Measurements from ENCODE around the gene B4GALNT3.

The B4GALNT3 gene

DNA sequence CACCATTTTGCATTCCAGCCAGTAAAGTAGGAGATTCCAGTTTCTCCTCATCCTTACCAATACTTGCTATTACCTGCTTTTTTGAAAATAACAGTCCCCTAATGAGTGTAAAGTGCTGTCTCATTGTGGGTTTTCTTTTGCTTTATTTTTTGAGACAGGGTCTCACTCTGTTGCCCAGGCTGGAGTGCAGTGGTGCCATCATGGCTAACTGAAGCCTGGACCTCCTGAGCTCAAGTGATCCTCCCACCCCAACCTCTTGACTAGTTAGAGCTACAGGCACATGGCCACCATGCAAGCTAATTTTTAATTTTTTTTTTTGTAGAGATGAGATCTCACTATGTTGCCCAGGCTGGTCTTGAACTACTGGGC lies 142.9 kb downstream of the B4GALNT3 start:
- DNase-seq = no peak

GRCh38 chr12:604956-605355 lies 145.2 kb downstream of the B4GALNT3 start:
- DNase-seq = no peak

DNA sequence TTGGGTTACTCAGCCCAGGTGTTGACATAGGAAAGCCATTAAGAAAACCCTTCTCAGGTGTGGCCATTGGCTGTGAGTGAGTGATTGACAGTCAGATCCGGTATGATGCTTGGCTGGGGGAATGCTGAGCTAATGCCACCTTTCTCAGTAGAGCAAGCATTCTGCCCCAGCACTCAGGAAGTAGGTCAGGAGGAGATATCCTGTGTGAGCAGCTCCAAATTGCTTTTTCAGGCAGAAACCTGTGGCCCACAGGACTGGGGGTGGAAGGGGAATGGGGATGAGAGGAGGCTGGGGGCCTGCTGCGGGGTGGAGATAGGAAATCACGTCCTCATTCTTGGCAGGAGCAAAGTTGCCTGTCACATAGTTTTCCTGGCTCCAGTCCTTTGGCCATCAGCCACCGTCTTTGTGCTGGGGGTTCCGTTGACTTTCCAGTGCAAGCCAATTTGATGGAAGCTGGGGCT lies 147.8 kb downstream of the B4GALNT3 start:
- DNase-seq = no peak

GRCh38 chr12:608413-608812 lies 148.7 kb downstream of the B4GALNT3 start:
- no peak for DNase-seq

DNA sequence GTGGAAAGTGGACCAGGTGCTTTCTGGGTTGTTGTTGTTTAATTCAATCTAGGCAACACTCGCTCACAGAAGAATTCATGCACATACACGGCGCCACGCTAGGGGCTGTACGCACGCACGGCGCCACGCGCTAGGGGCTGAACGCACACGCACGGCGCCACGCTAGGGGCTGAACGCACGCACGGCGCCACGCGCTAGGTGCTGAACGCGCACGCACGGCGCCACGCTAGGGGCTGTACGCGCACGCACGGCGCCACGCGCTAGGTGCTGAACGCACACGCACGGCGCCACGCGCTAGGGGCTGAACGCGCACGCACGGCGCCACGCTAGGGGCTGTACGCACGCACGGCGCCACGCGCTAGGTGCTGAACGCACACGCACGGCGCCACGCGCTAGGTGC lies 149.2 kb downstream of the B4GALNT3 start:
- no peak for DNase-seq

DNA sequence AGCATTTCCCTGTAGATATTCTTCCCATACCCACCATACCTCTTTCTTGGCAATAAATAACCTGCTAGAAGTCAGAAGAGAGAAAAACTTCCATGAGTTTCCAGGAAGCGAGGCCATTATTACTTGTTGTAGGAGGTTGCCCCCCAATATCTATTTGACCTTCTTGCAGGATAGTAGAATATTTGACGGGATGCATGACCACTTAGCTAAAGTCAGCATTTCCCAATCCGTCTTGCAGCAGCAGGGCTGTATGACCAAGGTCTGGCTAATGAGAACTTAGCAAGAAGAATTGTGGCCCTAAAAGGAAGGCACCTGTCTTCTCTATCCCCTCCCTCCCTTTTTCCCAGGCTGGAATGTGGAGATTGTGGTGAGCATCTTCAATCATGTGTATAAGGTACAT lies 152.0 kb downstream of the B4GALNT3 start:
- DNase-seq = no peak

DNA sequence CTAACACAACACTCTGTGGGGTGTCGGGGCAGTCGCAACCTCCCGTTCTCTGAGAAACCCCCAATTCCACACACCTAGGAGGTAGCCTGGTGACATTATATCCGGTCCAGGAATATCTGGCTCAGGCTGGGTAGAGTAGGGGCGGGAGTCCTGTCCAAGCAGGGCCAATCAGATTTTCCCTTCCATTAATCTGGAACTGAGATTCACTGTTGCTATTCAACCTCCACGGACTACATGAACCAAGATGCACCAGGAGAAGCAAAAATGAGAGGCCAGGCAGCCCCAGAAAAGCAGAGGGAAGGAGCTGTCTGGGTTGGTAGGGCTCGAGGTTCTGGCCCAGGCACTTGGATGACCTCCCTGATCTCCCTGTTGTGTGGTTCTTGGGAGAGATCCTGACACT lies 152.6 kb downstream of the B4GALNT3 start:
- DNase-seq = no peak

DNA sequence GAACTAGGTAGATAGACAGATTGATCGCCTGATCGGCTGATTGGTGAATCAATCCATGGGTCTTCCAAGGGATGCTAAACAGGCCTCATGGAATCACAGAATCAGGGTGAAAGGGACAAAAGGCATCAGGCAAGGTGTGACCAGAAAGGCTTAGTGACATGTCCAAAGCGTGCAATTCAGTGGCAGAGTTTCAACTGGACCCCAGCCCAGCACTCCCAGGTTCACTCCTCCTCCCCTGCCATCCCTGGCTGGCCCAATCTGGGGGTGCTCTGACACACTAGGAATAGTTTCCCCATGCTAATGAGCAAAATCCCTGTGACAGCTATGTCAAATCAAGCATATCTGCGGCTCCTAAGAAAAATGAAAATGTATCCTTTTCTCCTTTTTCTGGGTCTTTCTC lies 153.1 kb downstream of the B4GALNT3 start:
- no peak for DNase-seq

All from CD4-positive, alpha-beta T cell treated with Interleukin-4 for 4 hours (primary cell).